Activated naive CD4-positive, alpha-beta T cell treated with anti-CD3 and anti-CD28 coated beads for 36 hours (primary cell): ENCODE data around the gene SSH2. TPM values are rescaled to one million over a fixed set of nuclear protein-coding genes. Genes with fewer than 3 reads are reported as not detected.

Experiments used
- CTCF ChIA-PET: fragments of 350-600 bp; sonication (Branson Sonifier 250); formaldehyde crosslinking; loops from one replicate; lab custom pipeline; 2021; ENCODE audit warnings: antibody characterized with exemption; lab: Charles Lee
- DNase-seq: peaks from one replicate; pipeline ENCODE4 v3.0.0-alpha.2; 2020
- H3K27ac Mint-ChIP-seq: one replicate; pipeline ENCODE4 v1.8.0; 2021; ENCODE audit warnings: mild to moderate bottlenecking, mixed read lengths
- H3K27me3 Mint-ChIP-seq: one replicate; pipeline ENCODE4 v1.8.0; 2021; ENCODE audit warnings: low read depth, mixed read lengths
- H3K36me3 Mint-ChIP-seq: one replicate; pipeline ENCODE4 v1.8.0; 2021; ENCODE audit warnings: low read depth, mixed read lengths
- H3K4me1 Mint-ChIP-seq: one replicate; pipeline ENCODE4 v1.8.0; 2021; ENCODE audit warnings: low read depth, mixed read lengths
- H3K4me3 Mint-ChIP-seq: one replicate; pipeline ENCODE4 v1.8.0; 2021; ENCODE audit warnings: mild to moderate bottlenecking, moderate library complexity, mixed read lengths
- H3K9me3 Mint-ChIP-seq: one replicate; pipeline ENCODE4 v1.8.0; 2021; ENCODE audit warnings: mixed read lengths
- intact Hi-C: fragments of 100-400 bp; cut with micrococcal nuclease; formaldehyde crosslinking; loops from one replicate; pipeline ENCODE4 v1.15.1; 2023
- total RNA-seq, 2 experiments: library from RNA; stranded (reverse); gene quantifications; one replicate each; pipeline ENCODE4 v1.2.3, GENCODE V29; 2021

The SSH2 gene
- total RNA-seq, 2 experiments from 2014 or later: 32.4 to 35.3 TPM

DNA sequence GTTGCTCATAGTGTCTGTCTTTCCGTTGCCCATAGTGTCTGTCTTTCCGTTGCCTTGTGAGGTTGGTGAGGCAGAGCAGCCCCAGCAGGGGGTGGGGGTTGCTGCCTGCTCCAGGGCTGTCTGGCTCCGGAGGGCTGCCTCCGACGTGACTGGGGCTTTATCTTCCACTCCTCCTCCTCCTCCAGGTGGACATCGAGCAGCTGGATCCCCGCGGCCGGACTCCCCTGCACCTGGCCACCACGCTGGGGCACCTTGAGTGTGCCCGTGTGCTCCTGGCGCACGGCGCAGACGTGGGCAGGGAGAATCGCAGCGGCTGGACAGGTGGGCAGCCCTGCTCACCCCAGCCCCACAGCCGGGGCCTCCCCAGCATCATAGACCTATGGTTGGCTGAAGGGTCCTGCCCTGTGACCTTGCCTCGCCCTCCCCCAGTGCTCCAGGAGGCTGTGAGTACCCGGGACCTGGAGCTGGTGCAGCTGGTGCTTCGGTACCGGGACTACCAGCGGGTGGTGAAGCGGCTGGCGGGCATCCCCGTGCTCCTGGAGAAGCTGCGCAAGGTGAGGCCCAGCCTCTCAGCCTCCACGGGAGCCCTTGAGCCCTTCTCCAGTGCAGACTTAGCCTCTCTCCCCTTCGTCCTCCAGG, 322.4 kb downstream of the SSH2 start:
- no peak for DNase-seq
- no peaks in the 10 kb centered on the region for H3K4me1 Mint-ChIP-seq
- CTCF ChIA-PET: interaction anchor here (1.4 kb wide), 1 partner anchor 10 kb away, joined by 8 read pairs; no protein-coding TSS in a partner anchor
- H3K9me3 Mint-ChIP-seq: no peaks in the 10 kb centered on the region
- no peaks in the 10 kb centered on the region for H3K36me3 Mint-ChIP-seq
- no peak overlapping the region for H3K4me3 Mint-ChIP-seq
- H3K27me3 Mint-ChIP-seq: no peaks in the 10 kb centered on the region
- H3K27ac Mint-ChIP-seq: no peak overlapping the region
- intact Hi-C loops: no loop called here

DNA sequence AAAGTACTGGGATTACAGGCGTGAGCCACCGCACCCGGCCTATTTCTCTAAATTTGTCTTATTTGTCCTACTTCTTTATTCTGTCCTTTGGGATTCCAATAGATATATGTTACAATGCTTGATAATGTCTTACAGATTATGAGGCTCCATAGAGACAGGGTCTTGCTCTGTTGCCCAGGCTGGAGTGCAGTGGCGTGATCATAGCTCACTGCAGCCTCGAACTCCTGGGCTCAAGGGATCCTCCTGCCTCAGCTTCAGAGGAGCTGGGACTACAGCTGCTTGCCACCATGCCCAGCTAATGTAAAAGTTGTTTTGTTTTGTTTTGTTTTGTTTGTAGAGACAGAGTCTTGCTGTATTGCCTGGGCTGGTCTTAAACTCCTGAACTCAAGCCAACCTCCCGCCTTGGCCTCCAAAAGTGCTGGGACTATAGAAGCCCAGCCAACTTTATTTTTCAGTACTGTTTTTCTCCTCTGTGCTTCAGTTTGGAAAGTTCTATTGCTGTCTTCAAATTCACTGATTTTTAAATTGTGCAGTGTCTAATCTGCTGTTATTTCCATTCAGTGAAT, 326.8 kb downstream of the SSH2 start:
- Mint-ChIP-seq H3K27ac (no peak overlapping the region), H3K36me3 (no peaks in the 10 kb centered on the region), H3K9me3 (no peaks in the 10 kb centered on the region), H3K27me3 (no peaks in the 10 kb centered on the region), H3K4me1 (no peaks in the 10 kb centered on the region), H3K4me3 (no peak overlapping the region)
- intact Hi-C loops: no loop called here
- CTCF ChIA-PET: interaction anchor here (1.2 kb wide), 1 partner anchor 10 kb away, joined by 3 read pairs; no protein-coding TSS in a partner anchor
- no peak for DNase-seq

- Mint-ChIP-seq H3K27me3 (no peaks in the 10 kb centered on the region), H3K4me1 (peaks cover 11% of the 10 kb centered on the region), H3K9me3 (no peaks in the 10 kb centered on the region), H3K36me3 (no peaks in the 10 kb centered on the region), H3K4me3 (no peak overlapping the region), H3K27ac (no peak overlapping the region)
- CTCF ChIA-PET: interaction anchor here (1.0 to 2.3 kb wide), 4 partner anchors 16 to 36 kb away, joined by 3 to 9 read pairs (median 4); no protein-coding TSS in a partner anchor
- DNase-seq: no peak
- intact Hi-C loops: no loop called here
Observed at GRCh38 chr17:29597361-29598172, 332.5 kb downstream of the SSH2 start.

GRCh38 chr17:29596811-29597210, 333.2 kb downstream of the SSH2 start:
- H3K27ac Mint-ChIP-seq: no peak overlapping the region
- H3K36me3 Mint-ChIP-seq: no peaks in the 10 kb centered on the region
- CTCF ChIA-PET: interaction anchor here (1.0 to 2.3 kb wide), 2 partner anchors 16 to 20 kb away, joined by 5 to 9 read pairs; no protein-coding TSS in a partner anchor
- DNase-seq: no peak
- H3K4me1 Mint-ChIP-seq: peaks cover 19% of the 10 kb centered on the region
- intact Hi-C loops: no loop called here
- H3K27me3 Mint-ChIP-seq: no peaks in the 10 kb centered on the region
- no peaks in the 10 kb centered on the region for H3K9me3 Mint-ChIP-seq
- no peak overlapping the region for H3K4me3 Mint-ChIP-seq

- Mint-ChIP-seq H3K27ac (no peak overlapping the region), H3K27me3 (no peaks in the 10 kb centered on the region), H3K4me1 (peaks cover 25% of the 10 kb centered on the region), H3K36me3 (no peaks in the 10 kb centered on the region), H3K4me3 (no peak overlapping the region), H3K9me3 (no peaks in the 10 kb centered on the region)
- DNase-seq: no peak
- intact Hi-C loops: no loop called here
- CTCF ChIA-PET: interaction anchor here (0.8 to 2.3 kb wide), 3 partner anchors 15 to 21 kb away, joined by 4 to 9 read pairs (median 5); no protein-coding TSS in a partner anchor
Observed at GRCh38 chr17:29595943-29596774, 333.9 kb downstream of the SSH2 start.

GRCh38 chr17:29595107-29595942, 334.7 kb downstream of the SSH2 start:
- peaks cover 34% of the 10 kb centered on the region for H3K4me1 Mint-ChIP-seq
- intact Hi-C loops: no loop called here
- CTCF ChIA-PET: interaction anchor here (0.6 to 4.8 kb wide), 4 partner anchors 10 to 509 kb away, joined by 3 to 91 read pairs (median 4); no protein-coding TSS in a partner anchor
- H3K36me3 Mint-ChIP-seq: no peaks in the 10 kb centered on the region
- H3K9me3 Mint-ChIP-seq: no peaks in the 10 kb centered on the region
- DNase-seq: no peak
- no peak overlapping the region for H3K27ac Mint-ChIP-seq
- no peaks in the 10 kb centered on the region for H3K27me3 Mint-ChIP-seq
- peak overlapping the region; percentile 73 for H3K4me3 Mint-ChIP-seq

DNA sequence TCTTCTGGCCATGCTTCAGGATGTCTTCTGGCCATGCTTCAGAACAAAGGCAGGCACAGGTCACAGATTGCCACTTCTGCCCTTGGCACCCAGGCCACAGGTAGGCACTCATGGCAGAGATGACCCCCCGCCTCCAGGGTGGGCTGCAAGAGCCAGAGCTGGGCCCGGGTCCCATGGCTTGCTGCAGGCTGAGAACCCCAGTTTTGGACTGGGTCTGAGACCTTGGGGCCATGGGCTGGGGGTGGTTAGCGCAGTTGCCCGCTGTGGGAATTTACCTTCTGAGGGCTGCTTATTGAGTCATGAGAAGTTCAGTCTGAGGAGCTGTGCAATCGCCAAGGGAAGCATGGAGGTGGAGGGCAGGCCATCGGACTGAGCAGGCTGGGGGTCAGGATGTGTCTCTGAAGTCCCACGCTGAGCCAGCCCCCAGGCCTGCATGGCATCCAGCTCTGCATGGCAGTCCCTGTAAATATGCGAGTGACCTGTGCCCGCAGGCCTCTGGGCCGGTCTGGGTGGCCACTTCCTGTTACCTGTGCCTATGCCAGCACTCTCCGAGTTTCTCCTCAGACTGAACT, 335.4 kb downstream of the SSH2 start:
- Mint-ChIP-seq H3K36me3 (no peaks in the 10 kb centered on the region), H3K27ac (no peak overlapping the region)

GRCh38 chr17:29593591-29594518, 336.2 kb downstream of the SSH2 start:
- Mint-ChIP-seq H3K9me3 (no peaks in the 10 kb centered on the region), H3K27me3 (no peaks in the 10 kb centered on the region), H3K36me3 (no peaks in the 10 kb centered on the region), H3K27ac (no peak overlapping the region), H3K4me3 (peak overlapping the region; percentile 73), H3K4me1 (peaks cover 39% of the 10 kb centered on the region)
- CTCF ChIA-PET: interaction anchor here (0.6 to 4.8 kb wide), 7 partner anchors 11 to 223 kb away, joined by 3 to 91 read pairs (median 14); no protein-coding TSS in a partner anchor
- DNase-seq: peak; percentile 61
- intact Hi-C loops: loop anchor here (1.0 to 5.0 kb wide), 3 partner anchors 224 to 447 kb away; partner anchors contain the start of gene NUFIP2

More for the DNA sequence above, 335.4 kb downstream of the SSH2 start:
- CTCF ChIA-PET: interaction anchor here (0.6 to 4.8 kb wide), 4 partner anchors 11 to 510 kb away, joined by 3 to 91 read pairs (median 30); no protein-coding TSS in a partner anchor
- DNase-seq: no peak
- no peaks in the 10 kb centered on the region for H3K27me3 Mint-ChIP-seq
- intact Hi-C loops: loop anchor here (1.0 to 5.0 kb wide), 3 partner anchors 224 to 447 kb away; partner anchors contain the start of gene NUFIP2
- H3K4me1 Mint-ChIP-seq: peaks cover 39% of the 10 kb centered on the region
- H3K9me3 Mint-ChIP-seq: no peaks in the 10 kb centered on the region
- peak overlapping the region; percentile 73 for H3K4me3 Mint-ChIP-seq

DNA sequence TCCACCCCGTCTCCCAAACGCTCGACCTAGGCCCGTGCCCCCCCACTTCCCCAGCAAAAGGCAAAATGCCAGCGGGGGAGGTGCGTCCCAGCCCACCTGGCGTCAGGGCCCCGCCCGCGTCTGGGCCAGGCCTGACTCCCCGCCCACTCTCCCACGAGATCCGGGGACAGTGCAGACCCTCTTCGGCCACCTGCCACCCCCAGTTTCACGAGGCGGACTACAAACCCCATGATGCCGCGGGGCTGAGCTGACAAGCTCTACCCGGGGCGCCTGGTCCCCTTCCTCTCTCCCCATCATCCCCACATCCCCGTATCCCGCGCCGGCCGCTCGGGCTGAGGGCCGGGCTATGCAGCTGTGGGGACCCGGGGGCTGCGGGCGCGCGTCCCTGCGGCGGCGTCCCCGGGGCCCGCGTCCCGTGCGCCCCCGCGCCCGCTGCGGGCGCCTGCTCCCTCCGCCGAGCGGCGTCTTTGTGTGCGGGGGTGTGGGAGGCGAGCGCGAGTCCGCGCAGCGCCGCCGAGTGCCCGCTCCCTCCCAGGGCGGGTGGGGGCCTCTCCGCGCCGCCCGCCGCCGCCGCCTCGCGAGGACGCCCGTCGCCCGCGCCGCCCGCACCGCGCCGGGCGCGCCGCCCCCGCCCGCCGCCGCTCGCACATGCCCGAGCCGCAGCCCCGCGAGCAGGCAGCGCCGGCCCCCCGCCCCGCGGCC, 337.0 kb downstream of the SSH2 start, which contains the start of gene ANKRD13B:
Gene ANKRD13B (plus strand): TSS at position 283 of the 702 bp plus-strand sequence. CDS start 490 bp downstream, outside the sequence.
- peaks cover 42% of the 10 kb centered on the region for H3K4me1 Mint-ChIP-seq
- H3K9me3 Mint-ChIP-seq: no peaks in the 10 kb centered on the region
- peak; percentile 49 for DNase-seq
- H3K27me3 Mint-ChIP-seq: no peaks in the 10 kb centered on the region
- H3K27ac Mint-ChIP-seq: no peak within 1 kb of the TSS
- CTCF ChIA-PET: interaction anchor here (1.1 to 4.8 kb wide), 9 partner anchors 14 to 444 kb away, joined by 3 to 91 read pairs (median 14); partner anchors contain the start of gene TP53I13
- H3K36me3 Mint-ChIP-seq: peaks cover 2% of the 10 kb centered on the region
- intact Hi-C loops: loop anchor here (5.0 kb wide), 2 partner anchors 301 to 446 kb away; partner anchors contain the start of gene NUFIP2
- H3K4me3 Mint-ChIP-seq: peak within 1 kb of the TSS; percentile 83
